HG03280 (cell line): Measurements from ENCODE around the gene LYRM1.

Source experiments
- ATAC-seq: cut with Tn5 transposase; IDR thresholded peaks from one replicate; pipeline ENCODE4 v1.9.1; 2021; ENCODE audit warnings: mild to moderate bottlenecking, moderate library complexity; ENCODE audit not compliant: unreplicated experiment

LYRM1 gene

DNA sequence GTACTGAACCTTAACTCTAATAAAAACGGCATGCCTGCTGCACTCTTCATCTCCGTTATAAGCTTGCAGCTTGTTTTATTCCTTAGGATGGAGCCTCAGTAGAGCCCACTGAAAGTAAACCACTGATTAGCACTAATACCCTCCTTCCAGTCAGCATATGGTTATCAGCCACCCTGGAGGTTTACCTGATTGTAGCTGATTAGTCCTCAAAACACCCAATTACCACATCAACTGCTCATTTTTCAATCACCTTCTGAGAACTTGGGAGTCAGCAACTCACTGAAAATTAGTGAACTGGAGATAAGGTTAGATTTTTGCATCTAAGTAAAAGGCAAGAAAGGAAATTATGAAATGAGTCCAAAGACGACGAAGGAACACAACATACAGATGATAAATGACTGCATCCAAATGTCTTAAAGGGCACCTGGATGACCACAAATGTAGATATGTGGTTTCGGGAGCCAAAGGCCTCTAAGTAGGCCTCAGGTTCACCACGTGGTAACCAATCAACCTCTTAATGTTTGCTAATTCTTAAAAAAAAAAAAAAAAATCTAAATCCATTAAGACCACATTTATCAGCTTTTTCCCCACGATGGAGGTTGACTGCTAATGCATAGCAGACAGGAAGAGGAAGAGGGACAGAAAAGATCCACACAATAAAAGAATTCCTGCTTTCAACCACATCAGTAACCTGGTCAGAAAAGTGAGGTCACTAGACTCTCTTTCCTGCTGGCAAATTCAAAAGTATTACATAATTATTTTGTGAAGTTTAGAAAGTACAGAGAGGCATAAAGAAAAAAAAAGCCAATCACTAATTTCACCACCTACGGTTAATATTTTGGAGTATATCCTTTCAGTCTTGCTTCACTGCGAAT, 28.4 kb upstream of the LYRM1 start:
- no peak for ATAC-seq

DNA sequence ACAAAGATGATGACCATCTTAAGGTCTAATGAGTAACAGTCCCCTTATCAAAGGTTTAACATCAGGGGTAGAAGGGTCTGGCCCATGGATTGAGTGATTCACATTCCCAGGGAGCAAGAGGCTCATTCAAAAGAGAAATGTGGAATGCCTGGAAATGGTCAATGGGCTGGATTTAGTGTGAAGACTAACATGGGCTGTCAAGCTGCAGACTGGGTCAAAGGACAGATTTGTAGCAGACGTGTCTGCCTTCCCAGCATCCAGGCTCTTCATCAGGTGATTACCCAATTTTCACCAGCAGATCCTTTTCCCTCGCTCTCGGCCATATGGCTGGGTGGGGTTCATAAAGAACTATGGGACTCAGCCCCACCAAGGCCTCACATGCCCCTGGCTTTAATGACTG, 27.2 kb upstream of the LYRM1 start:
- no peak for ATAC-seq

DNA sequence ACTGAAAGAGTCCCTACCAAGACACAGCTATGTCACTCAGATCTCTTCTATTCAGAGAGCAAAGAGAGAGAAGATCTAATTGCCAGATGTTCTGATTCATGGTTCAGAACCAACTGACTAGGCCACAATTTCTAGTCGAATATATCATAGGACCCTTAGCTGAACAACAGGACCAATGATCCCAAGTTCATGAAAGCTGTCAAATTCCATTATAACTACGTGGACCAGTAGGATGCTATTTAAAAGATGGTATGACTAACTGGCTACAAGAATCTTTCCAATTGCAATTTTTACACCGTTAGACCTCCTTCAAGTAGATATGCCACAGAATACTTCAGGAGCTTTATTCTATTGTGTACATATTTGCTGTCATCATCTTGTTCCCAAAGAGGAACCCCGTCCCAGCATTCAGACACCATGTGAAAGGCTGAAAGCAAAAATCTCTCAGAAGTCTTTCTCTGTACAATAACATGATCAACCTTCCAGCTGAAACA, 26.4 kb upstream of the LYRM1 start:
- peak; percentile 1 for ATAC-seq

DNA sequence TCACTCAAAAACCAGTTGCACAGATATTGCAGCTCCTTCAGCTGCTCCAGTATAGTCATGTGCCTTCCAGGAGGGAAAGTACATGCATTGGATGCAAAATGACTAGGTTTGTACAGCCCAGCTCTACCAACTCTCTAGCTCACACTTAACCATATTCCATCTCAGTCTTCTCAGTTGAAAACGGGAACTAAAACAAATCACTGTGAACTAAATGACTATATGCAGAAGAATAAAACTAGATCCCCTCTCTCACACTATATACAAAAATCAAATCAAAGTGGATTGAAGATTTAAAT, 25.3 kb upstream of the LYRM1 start:
- no peak for ATAC-seq

DNA sequence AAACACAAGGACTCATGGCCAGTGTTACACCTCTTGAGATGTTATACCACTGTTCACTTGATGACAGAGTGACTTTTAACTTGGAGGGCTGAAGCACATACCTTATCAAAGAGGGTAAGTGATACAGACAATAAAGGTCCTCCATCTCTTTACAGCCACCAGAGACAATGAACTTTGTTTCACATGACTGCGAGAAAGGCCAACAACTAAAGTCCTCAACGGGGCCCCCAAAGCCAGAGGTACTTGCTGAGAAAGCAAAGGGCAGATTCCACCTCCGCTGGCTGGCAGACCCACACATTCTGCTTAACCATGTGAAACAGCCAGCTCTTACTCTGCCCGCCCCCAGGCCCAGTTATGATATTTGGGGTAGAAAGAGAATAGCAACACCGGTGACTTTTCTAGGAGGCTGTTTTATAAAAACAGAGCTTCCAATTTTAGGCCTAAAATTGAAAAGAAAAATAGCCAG, 21.9 kb upstream of the LYRM1 start:
- no peak for ATAC-seq

DNA sequence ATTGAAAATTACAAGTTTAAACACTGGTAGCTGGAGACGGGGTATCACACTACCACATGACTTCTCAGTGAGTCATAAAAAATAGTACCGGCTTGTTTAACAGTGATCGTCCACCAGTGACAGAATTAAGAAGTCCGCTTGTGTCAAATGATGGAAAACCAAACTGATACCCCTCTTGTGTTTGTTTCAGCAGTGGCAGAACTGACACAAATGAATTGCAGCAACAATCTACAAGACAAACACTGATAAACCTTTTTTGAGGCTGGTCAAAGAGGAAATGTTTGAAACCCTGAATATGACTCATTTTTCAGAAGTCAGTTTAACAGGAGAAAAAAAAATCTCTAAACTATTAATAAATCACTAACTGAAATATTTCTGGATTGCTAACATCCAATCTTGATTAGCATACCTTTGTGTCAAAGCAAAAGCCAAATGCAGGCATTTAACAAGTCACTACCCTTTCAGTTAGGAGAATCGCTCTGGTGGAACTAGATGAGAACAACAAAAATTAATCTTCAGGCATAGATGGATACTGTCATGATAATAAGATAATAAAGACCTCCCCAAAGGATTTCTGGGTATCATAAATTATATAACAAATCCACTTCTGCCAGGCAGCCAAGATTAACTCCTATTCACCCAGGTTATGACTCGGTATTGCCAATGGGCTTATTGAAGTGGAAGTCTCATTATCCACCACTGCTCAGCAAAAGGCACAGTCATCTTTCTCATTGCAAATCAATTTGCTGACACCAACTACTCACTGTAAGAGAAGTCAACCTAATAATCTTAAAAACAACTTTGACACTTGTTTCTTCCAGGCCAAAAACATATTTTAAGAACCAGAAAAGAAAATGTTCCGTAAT, 21.2 kb upstream of the LYRM1 start:
- ATAC-seq, result no peak

DNA sequence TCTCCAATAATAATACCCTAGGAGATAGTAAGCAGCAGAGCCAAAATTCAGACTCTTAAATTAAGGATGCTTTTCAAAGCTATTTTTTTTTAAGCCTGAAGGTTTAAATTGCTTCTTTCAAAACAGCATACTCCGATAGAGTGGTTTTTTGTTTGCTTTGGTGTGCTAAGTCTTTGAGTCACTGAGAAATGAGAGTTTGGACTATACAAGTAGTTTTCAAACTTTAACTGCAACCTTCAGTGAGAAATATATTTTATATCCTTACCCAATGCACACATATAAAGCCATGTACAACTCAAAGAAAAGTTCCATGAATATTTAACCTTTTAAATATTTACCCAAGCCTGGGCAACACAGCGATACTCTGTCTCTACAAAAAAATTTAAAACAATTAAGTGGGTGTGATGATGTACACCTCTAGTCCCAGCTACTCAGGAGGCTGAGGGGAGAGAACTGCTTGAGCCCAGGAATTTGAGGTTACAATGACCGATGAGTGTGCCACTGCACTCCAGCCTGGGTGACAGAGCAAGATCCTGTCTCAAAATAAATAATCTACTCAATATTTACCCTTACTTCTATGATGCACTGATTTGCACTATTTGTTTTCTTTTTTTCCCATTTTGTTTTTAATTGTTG, 19.6 kb upstream of the LYRM1 start:
- ATAC-seq, result no peak

DNA sequence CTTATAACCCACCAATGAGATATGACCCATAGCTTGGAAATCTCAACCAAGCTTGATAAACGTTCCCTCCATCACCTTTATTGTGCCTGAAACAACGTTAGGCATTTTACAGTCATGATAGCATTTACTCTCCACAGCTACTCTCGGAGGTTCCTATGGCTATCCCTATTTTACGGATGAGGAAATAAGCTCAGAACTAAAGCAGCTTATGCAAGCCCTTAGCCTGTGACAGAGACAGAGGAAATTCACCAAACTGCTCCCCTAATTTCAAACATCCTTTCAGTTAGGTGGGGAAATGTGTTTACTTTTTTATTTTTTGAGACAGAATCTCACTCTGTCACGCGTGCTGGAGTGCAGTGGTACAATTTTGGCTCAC, 19.1 kb upstream of the LYRM1 start:
- no peak for ATAC-seq

DNA sequence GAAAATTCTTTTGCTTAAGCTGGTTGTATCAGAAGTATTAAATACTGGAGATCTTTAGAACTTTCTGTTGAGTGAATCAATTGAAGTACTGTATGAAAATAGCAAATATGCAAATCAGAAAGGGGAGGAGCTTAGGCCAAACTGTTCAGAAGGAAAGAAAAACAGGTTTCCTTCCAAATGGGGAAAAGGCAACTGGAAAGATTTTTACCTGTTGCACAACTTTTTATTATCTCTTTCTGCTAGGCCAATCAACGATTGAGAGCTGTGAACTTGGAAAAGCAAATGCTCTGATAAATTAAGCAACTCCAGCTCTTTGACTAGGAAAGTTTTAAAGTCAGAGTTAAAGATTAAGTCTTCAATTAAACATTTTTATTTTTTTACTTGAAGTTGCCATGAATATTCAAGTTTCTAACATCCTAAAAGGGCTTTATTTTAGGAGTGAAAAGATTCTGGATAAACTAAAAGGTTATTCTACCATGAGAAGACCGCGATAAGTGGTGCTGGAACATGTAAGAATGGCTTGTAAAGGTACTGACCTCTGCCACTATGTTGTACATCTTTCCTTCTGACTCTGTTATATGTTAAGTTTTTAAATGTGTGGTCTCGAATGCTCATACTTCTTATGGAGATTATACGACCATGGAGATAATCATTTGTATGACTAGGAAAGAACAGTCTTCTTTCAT, 16.9 kb upstream of the LYRM1 start:
- no peak for ATAC-seq

DNA sequence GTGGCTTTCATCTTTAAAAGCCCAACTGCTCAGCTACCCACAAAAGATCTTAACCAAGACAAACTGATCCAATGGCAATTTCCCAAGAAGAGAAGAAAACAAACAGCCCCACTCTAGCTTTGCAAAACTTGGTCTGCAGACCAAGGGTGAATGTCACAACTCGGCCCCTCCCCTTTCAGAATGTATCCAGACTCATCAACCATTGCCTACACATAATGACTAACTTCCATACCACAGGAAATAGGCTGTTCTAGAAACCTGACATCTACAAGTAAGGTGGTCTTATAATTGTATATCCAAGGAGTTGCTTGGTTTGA, 16.4 kb upstream of the LYRM1 start:
- no peak for ATAC-seq

DNA sequence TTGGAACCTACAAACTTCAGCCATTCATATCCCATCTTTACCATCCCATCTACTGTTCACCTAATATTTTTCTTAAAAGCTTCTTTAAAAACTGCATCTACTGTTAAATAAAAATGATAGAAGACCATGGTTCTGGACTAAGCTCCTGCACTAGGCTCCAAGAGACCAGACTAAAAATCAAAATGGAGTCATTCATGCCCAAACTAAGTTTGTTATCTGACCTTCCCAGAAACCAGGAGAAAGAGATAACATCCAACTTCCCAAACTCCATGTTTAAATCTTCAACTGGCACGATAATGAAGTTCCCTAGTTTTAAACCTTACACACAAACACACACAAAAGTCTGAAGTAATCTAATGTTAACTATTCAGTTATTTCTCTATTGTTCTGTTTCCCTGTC, 14.3 kb upstream of the LYRM1 start:
- ATAC-seq, result no peak

DNA sequence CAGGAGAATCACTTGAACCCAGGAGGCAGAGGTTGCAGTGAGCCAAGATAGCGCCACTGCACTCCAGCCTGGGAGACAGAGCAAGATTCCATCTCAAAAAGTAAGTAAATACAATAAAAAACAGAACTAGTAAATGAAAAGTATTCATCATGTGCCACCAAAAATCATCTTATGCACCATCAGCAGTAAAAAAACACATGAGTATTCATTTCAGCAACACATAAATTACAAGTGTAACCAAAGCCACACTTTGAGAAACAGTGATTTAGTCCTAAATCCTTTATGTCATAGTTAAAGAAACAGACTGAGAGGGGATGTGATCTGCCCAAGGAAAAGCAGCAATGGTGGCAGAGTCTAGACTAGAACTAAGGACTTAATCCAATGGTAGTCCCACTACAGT, 13.4 kb upstream of the LYRM1 start:
- no peak for ATAC-seq

DNA sequence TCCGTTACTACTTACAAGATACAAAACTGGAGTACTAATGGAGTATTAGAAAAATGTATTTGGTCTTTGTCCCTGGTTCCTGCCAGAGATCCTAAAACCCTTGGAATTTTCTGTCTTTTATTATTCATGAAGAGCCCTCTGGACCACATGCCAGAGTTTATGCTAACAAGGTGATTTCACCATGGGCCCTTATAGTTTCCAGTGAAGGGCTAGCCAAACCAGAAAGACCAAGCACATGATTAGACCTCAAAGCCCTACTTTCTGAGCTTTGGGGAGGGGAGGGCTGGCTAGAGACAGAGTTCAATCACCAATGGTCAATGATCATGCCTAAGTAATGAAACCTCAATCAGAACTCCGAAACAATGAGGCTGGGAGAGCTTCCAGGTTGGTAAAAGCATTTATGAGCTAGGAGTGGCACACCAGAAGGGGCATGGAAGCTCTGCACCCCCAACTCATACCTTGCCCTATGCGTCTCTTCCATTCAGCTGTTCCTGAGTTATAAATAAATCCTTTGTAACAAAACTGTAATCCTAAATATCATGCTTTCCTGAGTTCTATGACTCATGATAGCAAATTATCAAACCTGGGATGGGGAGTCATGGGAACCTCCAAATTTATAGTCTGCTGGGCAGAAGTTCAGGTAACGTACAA, 10.8 kb upstream of the LYRM1 start:
- ATAC-seq, result no peak

DNA sequence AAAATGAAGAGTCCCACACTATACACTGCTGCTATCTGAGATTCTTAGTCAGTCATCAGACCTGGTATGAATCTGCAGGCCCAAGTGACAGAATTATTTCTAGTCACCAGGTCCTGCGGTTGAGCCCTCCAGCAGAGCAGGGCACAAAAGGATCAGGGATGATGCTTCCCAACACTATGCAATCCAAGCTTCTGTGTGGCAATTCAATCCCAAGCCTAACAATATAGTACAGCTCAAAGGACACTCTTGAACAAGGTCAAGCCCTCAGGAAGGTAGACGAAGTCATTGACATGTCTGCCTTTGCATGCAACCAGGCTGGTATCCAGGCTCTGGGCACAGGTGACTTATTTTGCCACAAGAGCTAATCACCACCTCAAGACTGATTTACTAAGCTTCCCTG, 6.2 kb upstream of the LYRM1 start:
- ATAC-seq, result no peak

DNA sequence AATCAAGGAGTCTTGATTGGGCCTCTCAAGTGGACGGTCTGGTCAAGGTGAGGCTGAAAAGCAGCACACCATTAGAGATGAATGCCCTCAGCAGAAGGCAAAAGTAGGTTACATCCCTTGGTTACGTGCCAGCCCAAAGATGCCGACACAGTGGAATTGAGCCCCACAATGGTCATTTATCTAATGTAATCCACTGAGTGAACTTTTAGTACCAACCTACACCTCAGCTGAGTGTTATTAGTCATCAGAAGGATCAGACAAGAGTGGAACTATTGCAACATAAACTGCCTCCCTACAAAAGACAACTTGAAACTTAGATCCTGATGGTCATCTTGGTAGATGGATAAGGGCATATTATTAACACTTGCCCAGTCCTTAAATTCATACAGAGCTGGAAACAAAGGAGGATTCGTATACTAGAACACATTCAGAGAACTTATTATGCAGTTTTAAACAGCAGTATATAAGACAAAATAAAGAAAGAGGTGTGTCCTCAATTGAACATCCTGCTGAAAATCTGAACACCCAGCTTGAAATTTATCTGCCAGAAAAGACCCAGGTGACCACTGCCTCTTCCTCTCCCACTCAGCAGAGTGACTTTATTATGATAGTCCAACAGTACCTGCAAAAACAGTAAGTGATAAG, 3.2 kb upstream of the LYRM1 start:
- ATAC-seq, result no peak

DNA sequence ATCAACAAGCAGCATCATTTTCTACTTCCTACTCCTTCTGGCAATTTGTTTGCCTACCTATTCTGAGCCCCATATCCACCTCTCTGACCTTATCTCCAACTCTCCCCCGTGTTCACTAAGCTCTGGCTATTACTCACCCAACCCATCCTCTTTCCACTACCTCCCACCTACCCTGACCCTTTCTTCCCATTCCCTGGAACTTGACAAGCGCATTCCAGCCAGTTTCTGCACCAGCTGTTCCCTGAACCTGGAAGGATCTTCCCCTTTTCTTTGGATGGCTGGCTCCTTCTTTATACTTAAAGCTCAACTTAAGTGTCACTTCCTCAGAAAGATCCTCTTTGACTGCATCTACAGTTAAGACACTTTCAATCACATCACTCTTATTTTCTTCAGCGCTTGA, 2.6 kb upstream of the LYRM1 start:
- no peak for ATAC-seq

DNA sequence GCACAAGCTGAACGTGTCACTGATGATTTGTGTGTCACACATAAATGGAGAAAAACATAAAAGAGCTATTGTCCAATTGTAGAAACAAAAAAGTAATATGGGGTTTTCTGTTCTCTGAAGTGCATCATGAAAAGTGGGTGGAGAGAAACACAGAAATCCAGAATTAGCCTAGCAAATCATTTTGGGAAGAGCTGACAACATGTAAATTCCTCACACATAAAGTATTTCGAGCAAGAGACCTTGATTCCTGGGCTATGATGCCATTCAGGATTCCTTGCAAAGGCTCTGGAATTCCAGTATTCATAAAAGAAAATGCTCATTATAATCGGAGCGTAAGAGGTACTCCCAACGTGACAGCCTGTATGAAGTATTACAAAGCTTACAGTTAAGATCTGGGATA, 1.5 kb upstream of the LYRM1 start:
- ATAC-seq, result no peak

DNA sequence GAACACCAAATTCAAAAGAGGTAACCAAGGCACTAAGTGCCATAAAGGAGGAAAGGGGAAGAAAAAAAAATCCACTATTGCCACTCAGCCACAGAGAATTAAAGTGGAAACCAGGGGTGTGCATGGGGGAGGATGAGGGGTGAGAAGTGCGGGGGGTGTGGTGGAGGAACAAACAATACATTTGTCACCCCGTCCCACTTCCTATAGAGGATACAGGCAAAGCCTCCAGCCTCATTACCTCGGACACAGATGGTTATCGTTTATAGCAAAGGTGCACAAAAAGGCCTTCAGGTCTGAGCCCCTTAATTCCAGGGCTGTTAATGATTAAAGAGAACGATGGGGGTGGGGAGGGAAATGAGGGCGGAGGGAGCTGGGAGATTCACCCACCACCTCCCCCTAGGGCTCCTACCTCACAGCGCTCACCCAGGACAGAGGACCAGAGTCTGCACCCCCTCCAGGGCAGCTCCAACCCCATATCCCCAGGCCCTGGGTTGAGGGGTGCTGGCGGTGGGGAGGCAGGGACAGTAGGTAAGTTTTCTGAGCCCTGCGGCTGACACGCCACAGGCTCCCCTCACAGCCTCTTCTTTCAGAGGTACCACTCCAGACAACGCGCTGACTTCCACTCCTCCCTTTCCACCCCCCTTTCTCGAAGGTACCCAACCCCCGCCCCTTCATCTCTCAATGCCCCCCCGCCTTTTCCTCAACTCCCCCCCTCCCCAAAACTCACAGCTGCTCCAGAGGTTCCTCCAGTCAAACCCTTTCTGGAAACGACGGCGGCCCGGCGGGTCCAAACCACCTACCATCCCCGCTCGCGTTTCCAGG, 883 bp upstream of the LYRM1 start:
- no peak for ATAC-seq

DNA sequence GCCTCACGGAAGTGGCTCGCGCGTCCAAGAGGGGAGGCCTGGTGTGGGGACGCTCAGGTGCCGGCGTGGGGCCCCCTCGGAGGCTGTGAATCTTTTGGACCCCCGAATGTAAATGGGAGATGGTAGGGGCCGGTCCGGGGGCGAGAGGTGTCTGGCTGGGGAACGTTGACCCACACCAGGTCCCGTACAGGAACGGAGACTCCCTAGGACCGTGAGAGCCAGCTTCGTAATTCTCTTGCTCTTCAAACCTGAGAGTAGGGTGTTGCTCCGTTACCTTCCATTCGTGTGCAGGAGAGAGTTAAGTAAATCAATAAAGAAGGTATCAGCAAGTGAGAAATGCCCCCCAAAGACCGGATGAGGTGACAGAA, 481 bp downstream of the LYRM1 start:
- ATAC-seq, result no peak
